Neural progenitor cell (in vitro differentiated cells): Measurements from ENCODE around the gene HHEX. TPM values are rescaled to one million over a fixed set of nuclear protein-coding genes. Genes with fewer than 3 reads are reported as not detected.
A peak's percentile ranks its signal among the peaks of the same experiment; 100 is the strongest.

Experiments used
- DNase-seq: peaks from one replicate; pipeline ENCODE4 v3.0.0-alpha.2; 2016; ENCODE audit warnings: low spot score
- H2AFZ ChIP-seq: fragments of 200-600 bp; sonication (generic); replicated peaks from 2 replicates; pipeline ENCODE4 v1.6.1; 2016; ENCODE audit warnings: antibody characterized with exemption
- H3F3A ChIP-seq: fragments of 200-600 bp; sonication (generic); 2 replicates; pipeline ENCODE4 v1.6.1; 2016; ENCODE audit warnings: antibody characterized with exemption, low read depth
- H3K27ac ChIP-seq: fragments of 200-600 bp; sonication (generic); 2 replicates; pipeline ENCODE4 v1.5.1; 2016; ENCODE audit warnings: mild to moderate bottlenecking
- H3K27me3 ChIP-seq: fragments of 200-600 bp; sonication (generic); 2 replicates; pipeline ENCODE4 v1.6.1; 2016; ENCODE audit warnings: mild to moderate bottlenecking, moderate library complexity
- H3K36me3 ChIP-seq: fragments of 200-600 bp; sonication (generic); 2 replicates; pipeline ENCODE4 v1.5.1; 2016
- H3K4me1 ChIP-seq: fragments of 200-600 bp; sonication (generic); 2 replicates; pipeline ENCODE4 v1.6.1; 2016; ENCODE audit warnings: mixed run types
- H3K4me2 ChIP-seq: fragments of 200-600 bp; sonication (generic); 2 replicates; pipeline ENCODE4 v1.6.1; 2016
- H3K4me3 ChIP-seq: fragments of 200-600 bp; sonication (generic); 2 replicates; pipeline ENCODE4 v1.5.1; 2016
- H3K79me2 ChIP-seq: fragments of 200-600 bp; sonication (generic); 2 replicates; pipeline ENCODE4 v1.6.1; 2016; ENCODE audit warnings: low read depth
- H3K9ac ChIP-seq: fragments of 200-600 bp; sonication (generic); 2 replicates; pipeline ENCODE4 v1.6.1; 2016
- H3K9me3 ChIP-seq: fragments of 200-600 bp; sonication (generic); 2 replicates; pipeline ENCODE4 v1.5.1; 2016; ENCODE audit warnings: low read depth
- H4K20me1 ChIP-seq: fragments of 200-600 bp; sonication (generic); 2 replicates; pipeline ENCODE4 v1.6.1; 2016; ENCODE audit warnings: low read depth
- H3K27ac Mint-ChIP-seq: 3 replicates; pipeline ENCODE4 v1.8.0; 2021; ENCODE audit warnings: mixed read lengths
- H3K27me3 Mint-ChIP-seq: 2 replicates; pipeline ENCODE4 v1.8.0; 2022; ENCODE audit warnings: low read depth, mild to moderate bottlenecking, inconsistent platforms, moderate library complexity, mixed read lengths; ENCODE audit not compliant: insufficient read depth
- H3K36me3 Mint-ChIP-seq: 3 replicates; pipeline ENCODE4 v1.8.0; 2021; ENCODE audit warnings: mixed read lengths
- H3K4me1 Mint-ChIP-seq: 3 replicates; pipeline ENCODE4 v1.8.0; 2021; ENCODE audit warnings: mixed read lengths
- H3K4me3 Mint-ChIP-seq: 3 replicates; pipeline ENCODE4 v1.8.0; 2021; ENCODE audit warnings: mild to moderate bottlenecking, moderate library complexity, mixed read lengths
- H3K9me3 Mint-ChIP-seq: 3 replicates; pipeline ENCODE4 v1.8.0; 2020; ENCODE audit warnings: mixed read lengths
- CTCF ChIP-seq: fragments of 200-600 bp; sonication (generic); IDR thresholded peaks from 2 replicates; pipeline ENCODE4 v1.5.1; 2017; ENCODE audit warnings: antibody characterized with exemption, mild to moderate bottlenecking
- EZH2 ChIP-seq: fragments of 200-600 bp; sonication (generic); IDR thresholded peaks from 2 replicates; pipeline ENCODE4 v1.6.1; 2017; ENCODE audit warnings: antibody characterized with exemption, mild to moderate bottlenecking, moderate library complexity
- EZH2phosphoT487 ChIP-seq: fragments of 200-600 bp; sonication (generic); IDR thresholded peaks from 2 replicates; pipeline ENCODE4 v1.6.1; 2017; ENCODE audit warnings: antibody characterized with exemption
- total RNA-seq: library from RNA; depleted of rRNA; stranded (reverse); fragments of >200 nt; gene quantifications from 2 replicates; pipeline ENCODE4 v1.2.3, GENCODE V29; 2015; ENCODE audit warnings: low replicate concordance

The HHEX gene
- total RNA-seq, 1 donor from 2014 or later: not detected

- H4K20me1 ChIP-seq: peaks cover 65% of the 10 kb centered on the region
- H3K4me1 Mint-ChIP-seq: peaks cover 21% of the 10 kb centered on the region
- peaks cover 79% of the 10 kb centered on the region for H3K27me3 Mint-ChIP-seq
- peaks cover 8% of the 10 kb centered on the region for H3K4me1 ChIP-seq
- no peak overlapping the region for H3K9ac ChIP-seq
- H2AFZ ChIP-seq: no peak overlapping the region
- H3K27ac Mint-ChIP-seq: no peak overlapping the region
- peak overlapping the region; percentile 72 for H3K4me3 Mint-ChIP-seq
- DNase-seq: peak; percentile 58
- TF ChIP-seq EZH2phosphoT487 (no peak), CTCF (no peak), EZH2 (peak; percentile 65)
- no peaks in the 10 kb centered on the region for H3K79me2 ChIP-seq
- no peak overlapping the region for H3K27ac ChIP-seq
- no peaks in the 10 kb centered on the region for H3K36me3 Mint-ChIP-seq
- no peaks in the 10 kb centered on the region for H3K36me3 ChIP-seq
- no peaks in the 10 kb centered on the region for H3K9me3 ChIP-seq
- peaks cover 47% of the 10 kb centered on the region for H3F3A ChIP-seq
- peak overlapping the region; percentile 75 for H3K4me2 ChIP-seq
- peak overlapping the region; percentile 43 for H3K4me3 ChIP-seq
- H3K9me3 Mint-ChIP-seq: peaks cover 17% of the 10 kb centered on the region
- peaks cover 99% of the 10 kb centered on the region for H3K27me3 ChIP-seq
These were observed 1.3 kb downstream of the HHEX start for GRCh38 chr10:92690915-92691590.

GRCh38 chr10:92691591-92692079 lies 1.9 kb downstream of the HHEX start:
- Histone ChIP-seq H3K4me1 (peaks cover 8% of the 10 kb centered on the region), H3F3A (peaks cover 47% of the 10 kb centered on the region), H4K20me1 (peaks cover 67% of the 10 kb centered on the region), H3K9ac (no peak overlapping the region), H3K4me2 (peak overlapping the region; percentile 75), H3K27ac (no peak overlapping the region), H3K79me2 (no peaks in the 10 kb centered on the region), H3K9me3 (no peaks in the 10 kb centered on the region), H3K4me3 (peak overlapping the region; percentile 43), H2AFZ (no peak overlapping the region), H3K36me3 (no peaks in the 10 kb centered on the region), H3K27me3 (peaks cover 99% of the 10 kb centered on the region)
- no peak for TF ChIP-seq CTCF
- peak; percentile 94 for TF ChIP-seq EZH2
- TF ChIP-seq EZH2phosphoT487: peak; percentile 95
- Mint-ChIP-seq H3K27me3 (peaks cover 81% of the 10 kb centered on the region), H3K27ac (no peak overlapping the region), H3K36me3 (no peaks in the 10 kb centered on the region), H3K9me3 (peaks cover 13% of the 10 kb centered on the region), H3K4me3 (peak overlapping the region; percentile 42), H3K4me1 (peaks cover 21% of the 10 kb centered on the region)
- DNase-seq: peak; percentile 70

- Histone ChIP-seq H3K36me3 (no peaks in the 10 kb centered on the region), H3K9ac (no peak overlapping the region), H3K79me2 (no peaks in the 10 kb centered on the region), H3K27ac (no peak overlapping the region), H3K4me1 (peaks cover 8% of the 10 kb centered on the region), H3K4me2 (peak overlapping the region; percentile 75), H3K4me3 (peak overlapping the region; percentile 43), H2AFZ (no peak overlapping the region), H3K9me3 (no peaks in the 10 kb centered on the region), H3F3A (peaks cover 47% of the 10 kb centered on the region), H3K27me3 (peaks cover 100% of the 10 kb centered on the region), H4K20me1 (peaks cover 69% of the 10 kb centered on the region)
- Mint-ChIP-seq H3K9me3 (peaks cover 13% of the 10 kb centered on the region), H3K36me3 (no peaks in the 10 kb centered on the region), H3K4me1 (peaks cover 21% of the 10 kb centered on the region), H3K27ac (no peak overlapping the region), H3K4me3 (peak overlapping the region; percentile 42), H3K27me3 (peaks cover 86% of the 10 kb centered on the region)
- peak; percentile 55 for DNase-seq
- TF ChIP-seq EZH2phosphoT487: peak; percentile 85
- peak; percentile 65 for TF ChIP-seq EZH2
- no peak for TF ChIP-seq CTCF
These were observed 2.4 kb downstream of the HHEX start for GRCh38 chr10:92692080-92692671.
